HG03135 (cell line): ENCODE measurements around the gene SLC38A1.

Experiments
- ATAC-seq: cut with Tn5 transposase; IDR thresholded peaks from one replicate; pipeline ENCODE4 v1.9.1; 2021; ENCODE audit warnings: mild to moderate bottlenecking, moderate library complexity; ENCODE audit not compliant: unreplicated experiment

SLC38A1 gene

GRCh38 chr12:46147144-46147543, 121.7 kb downstream of the SLC38A1 start:
- ATAC-seq, result no peak

DNA sequence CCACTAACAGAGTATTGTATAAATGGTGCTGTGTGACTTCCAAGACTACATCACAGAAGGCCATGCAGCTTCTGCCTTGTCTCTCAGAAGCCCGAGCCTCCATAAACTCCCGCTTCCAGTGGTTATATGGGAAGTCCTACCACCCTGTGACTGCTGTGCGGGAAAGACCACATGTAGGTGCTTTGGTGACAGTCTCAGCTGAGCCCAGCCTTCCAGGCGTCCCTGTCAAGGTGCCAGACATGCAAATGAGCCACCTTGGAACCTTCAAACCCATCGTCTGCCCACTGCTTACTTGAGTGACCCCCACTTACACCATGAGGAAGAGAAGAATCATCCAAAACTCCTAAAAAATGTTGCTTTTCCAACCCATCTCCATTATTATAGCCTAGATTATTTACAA, 123.0 kb downstream of the SLC38A1 start:
- ATAC-seq, result no peak

DNA sequence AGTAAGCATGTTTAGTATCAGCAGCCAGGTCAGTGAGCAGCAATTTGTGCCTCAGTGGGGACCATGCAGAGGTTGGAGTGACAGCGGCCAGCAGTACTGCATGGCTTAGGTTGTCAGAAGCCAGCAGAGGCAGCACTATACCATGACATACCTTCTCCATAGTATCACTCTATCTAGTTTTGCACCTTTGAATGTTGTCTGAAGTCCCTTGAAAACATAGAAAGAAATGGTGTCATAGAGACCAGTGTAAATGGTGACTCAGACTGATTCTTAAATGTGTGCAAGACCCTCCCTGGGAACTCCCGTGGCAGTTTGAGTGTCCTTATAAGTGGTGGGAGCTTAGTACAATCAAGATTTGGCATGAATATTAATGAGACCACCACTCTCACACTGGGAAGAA, 124.4 kb downstream of the SLC38A1 start:
- ATAC-seq, result no peak

GRCh38 chr12:46136249-46136648, 132.6 kb downstream of the SLC38A1 start:
- ATAC-seq, result no peak

DNA sequence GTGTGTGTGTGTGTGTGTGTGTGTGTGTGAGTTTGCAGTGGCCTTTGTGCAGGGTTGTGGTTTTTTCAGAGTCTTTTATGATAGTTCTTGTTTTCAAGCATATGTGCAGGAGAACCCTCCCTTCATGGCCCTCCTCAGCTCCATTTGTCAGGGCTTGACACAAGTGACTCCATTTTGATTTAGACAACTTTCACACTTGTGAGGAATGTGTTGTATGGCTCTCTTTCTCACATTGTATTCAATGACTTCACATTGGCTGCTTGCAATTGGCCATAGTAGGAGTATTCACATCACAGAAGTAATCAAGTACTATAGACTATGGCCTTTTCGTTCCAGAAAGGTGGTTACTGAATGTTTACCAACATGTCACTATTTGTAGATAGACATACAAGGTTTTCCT, 133.1 kb downstream of the SLC38A1 start:
- no peak for ATAC-seq

DNA sequence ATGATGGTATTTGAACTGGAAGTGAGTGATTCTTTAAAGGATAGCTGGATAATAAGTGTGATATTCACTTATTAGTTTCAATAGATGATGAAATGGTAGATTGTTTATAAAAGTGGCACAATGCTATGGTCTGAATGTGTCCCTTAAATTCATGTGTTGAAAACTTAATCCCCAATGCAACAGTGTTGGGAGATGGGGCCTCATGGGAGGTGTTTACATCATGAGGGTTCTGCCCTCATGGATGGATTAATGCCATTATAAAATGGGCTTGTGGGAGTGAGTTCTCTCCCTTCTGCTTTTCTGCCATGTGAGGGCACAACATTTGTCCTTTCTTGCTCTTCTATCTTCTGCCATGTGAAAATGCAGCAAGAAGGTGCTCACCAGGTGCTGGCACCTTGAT, 134.0 kb downstream of the SLC38A1 start:
- no peak for ATAC-seq

DNA sequence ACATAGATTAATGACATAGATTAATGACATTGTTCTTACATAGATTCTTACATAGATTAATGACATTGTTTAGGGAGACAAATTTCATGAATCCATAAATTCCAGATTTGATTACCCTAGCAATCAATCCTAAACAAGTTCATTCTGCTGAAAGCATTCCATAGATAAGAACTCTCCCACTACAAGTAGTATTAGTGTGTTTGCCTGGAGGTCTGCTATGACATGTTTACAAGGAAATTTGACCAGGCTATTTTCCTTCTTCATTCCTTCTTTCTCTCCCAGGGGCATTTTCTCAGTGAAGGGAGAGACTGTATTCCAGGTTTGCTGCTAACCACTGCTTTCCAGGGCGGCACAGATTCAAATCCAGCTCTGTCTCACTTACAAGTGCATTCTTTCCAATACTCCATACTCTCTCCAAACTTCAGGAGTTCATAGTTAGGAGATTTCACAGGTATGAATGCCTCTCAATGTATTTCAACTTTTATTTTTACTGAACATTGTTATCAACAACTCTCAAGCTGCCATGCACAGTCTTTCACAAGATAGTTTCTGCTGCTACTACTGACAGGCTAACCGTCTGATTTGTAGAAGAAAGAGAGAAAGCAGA, 134.5 kb downstream of the SLC38A1 start:
- no peak for ATAC-seq

- no peak for ATAC-seq
Observed at GRCh38 chr12:46133751-46134150, 135.1 kb downstream of the SLC38A1 start.
